ENCODE data around the gene PIAS4.

Gene PIAS4

GRCh38 chr19:3979289-3979673, 28.3 kb upstream of the PIAS4 start:
- H3K4me3 ChIP-seq (ENCODE audit: low read depth, low read length): no peak overlapping the region
- no peak for DNase-seq (ENCODE audit: low read depth)
- TF ChIP-seq, protein P1, sequence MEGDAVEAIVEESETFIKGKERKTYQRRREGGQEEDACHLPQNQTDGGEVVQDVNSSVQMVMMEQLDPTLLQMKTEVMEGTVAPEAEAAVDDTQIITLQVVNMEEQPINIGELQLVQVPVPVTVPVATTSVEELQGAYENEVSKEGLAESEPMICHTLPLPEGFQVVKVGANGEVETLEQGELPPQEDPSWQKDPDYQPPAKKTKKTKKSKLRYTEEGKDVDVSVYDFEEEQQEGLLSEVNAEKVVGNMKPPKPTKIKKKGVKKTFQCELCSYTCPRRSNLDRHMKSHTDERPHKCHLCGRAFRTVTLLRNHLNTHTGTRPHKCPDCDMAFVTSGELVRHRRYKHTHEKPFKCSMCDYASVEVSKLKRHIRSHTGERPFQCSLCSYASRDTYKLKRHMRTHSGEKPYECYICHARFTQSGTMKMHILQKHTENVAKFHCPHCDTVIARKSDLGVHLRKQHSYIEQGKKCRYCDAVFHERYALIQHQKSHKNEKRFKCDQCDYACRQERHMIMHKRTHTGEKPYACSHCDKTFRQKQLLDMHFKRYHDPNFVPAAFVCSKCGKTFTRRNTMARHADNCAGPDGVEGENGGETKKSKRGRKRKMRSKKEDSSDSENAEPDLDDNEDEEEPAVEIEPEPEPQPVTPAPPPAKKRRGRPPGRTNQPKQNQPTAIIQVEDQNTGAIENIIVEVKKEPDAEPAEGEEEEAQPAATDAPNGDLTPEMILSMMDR (IDR thresholded peaks at IDR 0.05; ENCODE audit: low read depth, low read length, missing control alignments): no peak

DNA sequence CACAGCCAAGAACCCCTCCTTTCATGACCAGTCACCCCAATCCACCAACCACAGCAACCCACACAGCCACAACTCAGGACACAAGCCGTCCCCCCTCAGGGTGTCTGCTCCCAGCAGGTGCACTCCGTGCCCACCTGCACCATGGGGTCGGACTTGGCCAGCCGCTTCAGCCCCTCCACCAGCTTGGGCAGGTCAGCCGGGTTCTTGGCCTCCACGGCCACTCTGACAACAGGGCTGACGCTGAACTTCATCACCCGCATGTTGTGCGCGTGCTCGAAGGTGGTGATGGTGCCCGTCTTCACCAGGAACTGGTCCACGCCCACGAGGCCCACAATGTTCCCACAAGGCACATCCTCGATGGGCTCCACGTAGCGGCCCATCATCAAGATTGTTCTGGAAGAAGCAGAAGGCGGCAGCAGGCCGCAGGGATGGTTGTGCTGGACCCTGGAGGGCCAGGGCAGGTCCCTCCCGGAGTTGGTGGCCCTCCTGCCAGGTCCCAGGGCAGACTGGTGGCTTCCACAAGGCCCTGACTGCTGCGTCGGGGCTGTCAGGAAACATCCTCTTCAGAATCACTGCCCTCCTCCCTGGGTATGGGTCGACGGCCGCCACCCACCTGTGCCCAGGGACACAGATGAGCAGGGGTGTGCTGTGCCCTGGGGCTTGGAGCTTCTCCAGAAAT, 27.7 kb upstream of the PIAS4 start:
- DNase-seq (ENCODE audit: low read depth): no peak
- TF ChIP-seq, protein P1 (IDR thresholded peaks at IDR 0.05; ENCODE audit: low read depth, low read length, missing control alignments): no peak
- no peak overlapping the region for H3K4me3 ChIP-seq (ENCODE audit: low read depth, low read length)

- DNase-seq (ENCODE audit: low read depth): no peak
- H3K4me3 ChIP-seq (ENCODE audit: low read depth, low read length): no peak overlapping the region
- TF ChIP-seq, protein P1 (IDR thresholded peaks at IDR 0.05; ENCODE audit: low read depth, low read length, missing control alignments): no peak
These were observed 26.9 kb upstream of the PIAS4 start for GRCh38 chr19:3980353-3981251.

DNA sequence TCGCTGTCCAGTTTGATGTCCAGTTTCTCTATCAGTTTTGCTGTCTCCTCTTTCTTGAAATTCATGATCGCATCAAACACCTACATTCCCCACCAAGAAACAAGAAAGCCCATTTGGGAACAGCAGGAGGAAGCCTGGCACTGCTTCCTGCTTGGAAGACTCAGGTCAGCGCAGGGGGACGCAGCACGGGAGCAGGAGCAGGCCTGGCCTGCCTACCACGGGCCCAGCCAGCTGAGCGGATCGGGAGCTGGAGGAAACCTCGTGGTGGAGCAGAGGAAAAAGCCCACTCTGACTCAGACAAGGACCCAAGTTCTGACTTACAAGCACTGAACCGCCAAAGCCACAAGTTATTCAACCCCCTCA, 26.2 kb upstream of the PIAS4 start:
- TF ChIP-seq, protein P1 (IDR thresholded peaks at IDR 0.05; ENCODE audit: low read depth, low read length, missing control alignments): no peak
- H3K4me3 ChIP-seq (ENCODE audit: low read depth, low read length): no peak overlapping the region
- no peak for DNase-seq (ENCODE audit: low read depth)

GRCh38 chr19:3981736-3982681, 25.5 kb upstream of the PIAS4 start:
- no peak overlapping the region for H3K4me3 ChIP-seq (ENCODE audit: low read depth, low read length)
- TF ChIP-seq, protein P1 (IDR thresholded peaks at IDR 0.05; ENCODE audit: low read depth, low read length, missing control alignments): no peak
- DNase-seq (ENCODE audit: low read depth): no peak

DNA sequence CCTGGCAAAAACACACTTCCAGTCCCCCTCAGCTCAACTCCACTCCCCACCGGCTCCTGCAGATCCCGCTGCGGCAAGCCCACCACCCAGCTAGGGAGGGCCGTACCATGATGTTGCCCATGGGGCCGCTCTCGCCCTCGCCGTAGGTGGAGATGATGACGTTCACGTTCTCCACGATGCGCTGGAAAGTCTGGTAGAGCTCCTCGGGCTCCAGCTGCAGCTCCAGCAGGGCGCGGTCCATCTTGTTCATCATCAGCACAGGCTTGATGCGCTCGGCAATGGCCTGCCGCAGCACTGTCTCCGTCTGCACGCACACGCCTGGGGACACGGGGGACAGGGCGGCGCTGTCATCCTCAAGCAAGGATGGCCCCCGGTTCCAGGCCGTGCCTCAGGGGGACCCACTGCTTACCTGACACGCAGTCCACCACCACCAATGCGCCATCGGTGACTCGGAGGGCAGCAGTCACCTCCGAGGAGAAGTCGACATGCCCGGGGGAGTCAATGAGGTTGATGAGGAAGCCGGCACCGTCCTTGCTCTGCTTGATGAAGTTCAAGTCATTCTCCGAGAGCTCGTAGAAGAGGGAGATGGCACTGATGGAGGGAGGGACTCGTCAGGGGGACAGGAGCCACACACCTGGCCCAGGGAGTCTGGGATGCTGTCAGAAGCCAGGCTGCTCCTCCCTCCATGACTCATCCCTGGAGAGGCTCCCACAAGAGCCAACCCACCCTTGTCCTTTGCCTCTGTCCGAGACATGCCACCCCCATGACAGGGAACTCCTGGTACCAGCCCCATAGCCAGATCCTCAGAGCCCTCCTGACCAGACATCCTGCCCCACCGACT, 24.6 kb upstream of the PIAS4 start:
- no peak for DNase-seq (ENCODE audit: low read depth)
- H3K4me3 ChIP-seq (ENCODE audit: low read depth, low read length): peak overlapping the region; percentile 98
- TF ChIP-seq, protein P1 (IDR thresholded peaks at IDR 0.05; ENCODE audit: low read depth, low read length, missing control alignments): no peak

All from GM12864 (cell line).